HepG2 (cell line): Measurements from ENCODE around the gene ADAM19. TPM values are rescaled to one million over a fixed set of nuclear protein-coding genes. Genes with fewer than 3 reads are reported as not detected.

ENCODE experiments used
- CBX5 ChIP-seq: sonication (generic); formaldehyde crosslinking; IDR thresholded peaks from 2 replicates; pipeline ENCODE4 v1.4.0; 2020; ENCODE audit warnings: missing genetic modification reagents, borderline replicate concordance
- CCDC6 ChIP-seq: sonication (generic); formaldehyde crosslinking; IDR thresholded peaks from 2 replicates; pipeline ENCODE4 v1.8.1; 2022; ENCODE audit warnings: mild to moderate bottlenecking, missing genetic modification reagents, moderate library complexity
- CREM ChIP-seq, 2 experiments: sonication (generic) in 1 of 2; formaldehyde crosslinking in 1 of 2; IDR thresholded peaks; 2 replicates each; pipeline versions ENCODE4 v1.4.0 to v1.6.1; 2016 to 2020; ENCODE audit warnings: antibody characterized with exemption in 1 of 2, mild to moderate bottlenecking in 1 of 2, missing genetic modification reagents in 1 of 2
- EP300 ChIP-seq, 3 experiments: sonication (generic) in 1 of 3; formaldehyde crosslinking in 1 of 3; IDR thresholded peaks; 2 replicates each; pipeline versions ENCODE4 v1.5.1 to v1.6.1; 2011 to 2020; ENCODE audit warnings: low read depth in 2 of 3, low read length in 2 of 3, borderline replicate concordance in 1 of 3, improper control_type of control experiment in 1 of 3, mild to moderate bottlenecking in 1 of 3, missing genetic modification reagents in 1 of 3, moderate library complexity in 1 of 3
- HOXD1 ChIP-seq: sonication (generic); formaldehyde crosslinking; IDR thresholded peaks from 2 replicates; pipeline ENCODE4 v1.5.0; 2020; ENCODE audit warnings: missing genetic modification reagents
- NR3C1 ChIP-seq: sonication (generic); formaldehyde crosslinking; IDR thresholded peaks from 2 replicates; pipeline ENCODE4 v1.4.0; 2020; ENCODE audit warnings: missing genetic modification reagents
- PAF1 ChIP-seq: IDR thresholded peaks from 2 replicates; pipeline ENCODE4 v1.6.1; 2016; ENCODE audit warnings: missing genetic modification reagents, missing compliant biosample characterization
- RBM39 ChIP-seq: fragments of 200-400 bp; formaldehyde crosslinking; IDR thresholded peaks from one replicate; pipeline ENCODE4 v1.6.1; 2018; ENCODE audit warnings: antibody characterized with exemption, mild to moderate bottlenecking, low read depth, low read length; ENCODE audit not compliant: poor library complexity, severe bottlenecking
- RFX5 ChIP-seq: IDR thresholded peaks from 2 replicates; pipeline ENCODE4 v1.6.1; 2011; ENCODE audit warnings: low read depth, low read length, improper control_type of control experiment
- TBP ChIP-seq: sonication (generic); formaldehyde crosslinking; IDR thresholded peaks from 2 replicates; pipeline ENCODE4 v1.5.0; 2020; ENCODE audit warnings: missing genetic modification reagents
- ZEB1 ChIP-seq: IDR thresholded peaks from 2 replicates; pipeline ENCODE4 v1.6.1; 2012; ENCODE audit warnings: mild to moderate bottlenecking, low read depth, inconsistent platforms; ENCODE audit not compliant: insufficient replicate concordance
- ZNF234 ChIP-seq: sonication (generic); formaldehyde crosslinking; conservative IDR thresholded peaks from 2 replicates; pipeline ENCODE4 v1.5.1; 2020; ENCODE audit warnings: mild to moderate bottlenecking, missing genetic modification reagents
- ZNF282 ChIP-seq: fragments of 450-650 bp; IDR thresholded peaks from 2 replicates; pipeline ENCODE4 v1.6.1; 2018; ENCODE audit not compliant: partially characterized antibody
- ZNF709 ChIP-seq: sonication (generic); formaldehyde crosslinking; IDR thresholded peaks from 2 replicates; pipeline ENCODE4 v1.5.0; 2020; ENCODE audit warnings: mild to moderate bottlenecking, missing genetic modification reagents
- ZNF776 ChIP-seq: sonication (generic); formaldehyde crosslinking; IDR thresholded peaks from 2 replicates; pipeline ENCODE4 v1.4.0; 2020; ENCODE audit warnings: mild to moderate bottlenecking, missing genetic modification reagents
- polyA plus RNA-seq, 8 experiments: library from polyadenylated mRNA; depleted of rRNA in 3 of 8; stranded (reverse) in 7 of 8; unstranded in 1 of 8; fragments of >200 nt; fragmentation: Illumina TruSeq in 4 of 8; extraction: Trizol in 4 of 8; gene quantifications; 2 replicates each; pipeline versions ENCODE4 v1.2.1 to v1.2.3, GENCODE V29; 2011 to 2016; ENCODE audit warnings: low read depth in 4 of 8, missing spikeins in 1 of 8, mixed read lengths in 1 of 8; ENCODE audit not compliant: insufficient read depth in 1 of 8
- total RNA-seq, 5 experiments: library from RNA; depleted of rRNA; stranded (reverse); fragments of >200 nt; fragmentation: Illumina TruSeq; extraction: Trizol; gene quantifications; 2 replicates each; pipeline ENCODE4 v1.2.3, GENCODE V29; 2016; ENCODE audit warnings: low read depth in 1 of 5
- TF ChIP-seq, protein P1 (sequence below): sonication (generic); formaldehyde crosslinking; conservative IDR thresholded peaks from 2 replicates; pipeline ENCODE4 v1.4.0; 2020; ENCODE audit warnings: missing genetic modification reagents
- TF ChIP-seq, protein P2 (sequence below): sonication (generic); formaldehyde crosslinking; IDR thresholded peaks from 2 replicates; pipeline ENCODE4 v1.5.0; 2020; ENCODE audit warnings: missing genetic modification reagents
- TF ChIP-seq, protein P3 (sequence below): IDR thresholded peaks from 2 replicates; pipeline ENCODE4 v1.6.1; 2016; ENCODE audit warnings: low read depth, missing genetic modification reagents, missing compliant biosample characterization
- TF ChIP-seq, protein P4 (sequence below): sonication (generic); formaldehyde crosslinking; IDR thresholded peaks from 2 replicates; pipeline ENCODE4 v1.4.0; 2020; ENCODE audit warnings: missing genetic modification reagents

The ADAM19 gene
- total and polyA plus RNA-seq, 2 of the 13 experiments (the other 11 are each of a cell fraction or from before 2014, with no cell fraction given), result 0.38 to 0.74 TPM

- TF ChIP-seq ZNF282, result no peak
- TF ChIP-seq, protein P1, sequence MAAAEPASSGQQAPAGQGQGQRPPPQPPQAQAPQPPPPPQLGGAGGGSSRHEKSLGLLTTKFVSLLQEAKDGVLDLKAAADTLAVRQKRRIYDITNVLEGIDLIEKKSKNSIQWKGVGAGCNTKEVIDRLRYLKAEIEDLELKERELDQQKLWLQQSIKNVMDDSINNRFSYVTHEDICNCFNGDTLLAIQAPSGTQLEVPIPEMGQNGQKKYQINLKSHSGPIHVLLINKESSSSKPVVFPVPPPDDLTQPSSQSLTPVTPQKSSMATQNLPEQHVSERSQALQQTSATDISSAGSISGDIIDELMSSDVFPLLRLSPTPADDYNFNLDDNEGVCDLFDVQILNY (CRISPR knock-in tag), result no peak
- no peak for TF ChIP-seq TBP (CRISPR knock-in tag)
- no peak for TF ChIP-seq RFX5
- TF ChIP-seq, protein P2, sequence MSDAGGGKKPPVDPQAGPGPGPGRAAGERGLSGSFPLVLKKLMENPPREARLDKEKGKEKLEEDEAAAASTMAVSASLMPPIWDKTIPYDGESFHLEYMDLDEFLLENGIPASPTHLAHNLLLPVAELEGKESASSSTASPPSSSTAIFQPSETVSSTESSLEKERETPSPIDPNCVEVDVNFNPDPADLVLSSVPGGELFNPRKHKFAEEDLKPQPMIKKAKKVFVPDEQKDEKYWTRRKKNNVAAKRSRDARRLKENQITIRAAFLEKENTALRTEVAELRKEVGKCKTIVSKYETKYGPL (CRISPR knock-in tag), result no peak
- TF ChIP-seq CCDC6 (CRISPR knock-in tag), result no peak
- TF ChIP-seq HOXD1 (CRISPR knock-in tag), result no peak
- TF ChIP-seq CBX5 (CRISPR knock-in tag), result no peak
- no peak for TF ChIP-seq NR3C1 (CRISPR knock-in tag)
- TF ChIP-seq, protein P3, sequence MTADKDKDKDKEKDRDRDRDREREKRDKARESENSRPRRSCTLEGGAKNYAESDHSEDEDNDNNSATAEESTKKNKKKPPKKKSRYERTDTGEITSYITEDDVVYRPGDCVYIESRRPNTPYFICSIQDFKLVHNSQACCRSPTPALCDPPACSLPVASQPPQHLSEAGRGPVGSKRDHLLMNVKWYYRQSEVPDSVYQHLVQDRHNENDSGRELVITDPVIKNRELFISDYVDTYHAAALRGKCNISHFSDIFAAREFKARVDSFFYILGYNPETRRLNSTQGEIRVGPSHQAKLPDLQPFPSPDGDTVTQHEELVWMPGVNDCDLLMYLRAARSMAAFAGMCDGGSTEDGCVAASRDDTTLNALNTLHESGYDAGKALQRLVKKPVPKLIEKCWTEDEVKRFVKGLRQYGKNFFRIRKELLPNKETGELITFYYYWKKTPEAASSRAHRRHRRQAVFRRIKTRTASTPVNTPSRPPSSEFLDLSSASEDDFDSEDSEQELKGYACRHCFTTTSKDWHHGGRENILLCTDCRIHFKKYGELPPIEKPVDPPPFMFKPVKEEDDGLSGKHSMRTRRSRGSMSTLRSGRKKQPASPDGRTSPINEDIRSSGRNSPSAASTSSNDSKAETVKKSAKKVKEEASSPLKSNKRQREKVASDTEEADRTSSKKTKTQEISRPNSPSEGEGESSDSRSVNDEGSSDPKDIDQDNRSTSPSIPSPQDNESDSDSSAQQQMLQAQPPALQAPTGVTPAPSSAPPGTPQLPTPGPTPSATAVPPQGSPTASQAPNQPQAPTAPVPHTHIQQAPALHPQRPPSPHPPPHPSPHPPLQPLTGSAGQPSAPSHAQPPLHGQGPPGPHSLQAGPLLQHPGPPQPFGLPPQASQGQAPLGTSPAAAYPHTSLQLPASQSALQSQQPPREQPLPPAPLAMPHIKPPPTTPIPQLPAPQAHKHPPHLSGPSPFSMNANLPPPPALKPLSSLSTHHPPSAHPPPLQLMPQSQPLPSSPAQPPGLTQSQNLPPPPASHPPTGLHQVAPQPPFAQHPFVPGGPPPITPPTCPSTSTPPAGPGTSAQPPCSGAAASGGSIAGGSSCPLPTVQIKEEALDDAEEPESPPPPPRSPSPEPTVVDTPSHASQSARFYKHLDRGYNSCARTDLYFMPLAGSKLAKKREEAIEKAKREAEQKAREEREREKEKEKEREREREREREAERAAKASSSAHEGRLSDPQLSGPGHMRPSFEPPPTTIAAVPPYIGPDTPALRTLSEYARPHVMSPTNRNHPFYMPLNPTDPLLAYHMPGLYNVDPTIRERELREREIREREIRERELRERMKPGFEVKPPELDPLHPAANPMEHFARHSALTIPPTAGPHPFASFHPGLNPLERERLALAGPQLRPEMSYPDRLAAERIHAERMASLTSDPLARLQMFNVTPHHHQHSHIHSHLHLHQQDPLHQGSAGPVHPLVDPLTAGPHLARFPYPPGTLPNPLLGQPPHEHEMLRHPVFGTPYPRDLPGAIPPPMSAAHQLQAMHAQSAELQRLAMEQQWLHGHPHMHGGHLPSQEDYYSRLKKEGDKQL (CRISPR knock-in tag), result no peak
- TF ChIP-seq RBM39, result no peak
- TF ChIP-seq CREM (IDR thresholded peaks at IDR 0.05), result peak; percentile 64
- no peak for TF ChIP-seq CREM (CRISPR knock-in tag; IDR thresholded peaks at IDR 0.05)
- TF ChIP-seq ZEB1, result no peak
- TF ChIP-seq ZNF709 (CRISPR knock-in tag), result no peak
- TF ChIP-seq PAF1 (CRISPR knock-in tag), result no peak
- TF ChIP-seq EP300 (IDR thresholded peaks at IDR 0.05; ENCODE audit: low read depth in 2 of 2, low read length in 2 of 2), result peak in 1 of 2 experiments; percentile 37; a peak in 2 of 4 replicates
- TF ChIP-seq EP300 (CRISPR knock-in tag; IDR thresholded peaks at IDR 0.05; ENCODE audit: borderline replicate concordance), result no peak
- TF ChIP-seq, protein P4, sequence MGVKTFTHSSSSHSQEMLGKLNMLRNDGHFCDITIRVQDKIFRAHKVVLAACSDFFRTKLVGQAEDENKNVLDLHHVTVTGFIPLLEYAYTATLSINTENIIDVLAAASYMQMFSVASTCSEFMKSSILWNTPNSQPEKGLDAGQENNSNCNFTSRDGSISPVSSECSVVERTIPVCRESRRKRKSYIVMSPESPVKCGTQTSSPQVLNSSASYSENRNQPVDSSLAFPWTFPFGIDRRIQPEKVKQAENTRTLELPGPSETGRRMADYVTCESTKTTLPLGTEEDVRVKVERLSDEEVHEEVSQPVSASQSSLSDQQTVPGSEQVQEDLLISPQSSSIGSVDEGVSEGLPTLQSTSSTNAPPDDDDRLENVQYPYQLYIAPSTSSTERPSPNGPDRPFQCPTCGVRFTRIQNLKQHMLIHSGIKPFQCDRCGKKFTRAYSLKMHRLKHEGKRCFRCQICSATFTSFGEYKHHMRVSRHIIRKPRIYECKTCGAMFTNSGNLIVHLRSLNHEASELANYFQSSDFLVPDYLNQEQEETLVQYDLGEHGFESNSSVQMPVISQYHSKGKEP, result no peak
- no peak for TF ChIP-seq ZNF234 (CRISPR knock-in tag)
- TF ChIP-seq ZNF776 (CRISPR knock-in tag), result no peak
Observed at GRCh38 chr5:157477814-157478494, 97.6 kb downstream of the ADAM19 start (continued).
